HG03103 (cell line): Measurements from ENCODE around the gene IZUMO1R.
"Not testable (repeated sequence)": the region's sequence is repeated elsewhere in the genome, so short reads cannot be mapped to it uniquely, and the experiment has no call there.

Experiments used
- ATAC-seq: cut with Tn5 transposase; IDR thresholded peaks from one replicate; pipeline ENCODE4 v1.9.1; 2021; ENCODE audit warnings: low read depth; ENCODE audit not compliant: unreplicated experiment

IZUMO1R gene

DNA sequence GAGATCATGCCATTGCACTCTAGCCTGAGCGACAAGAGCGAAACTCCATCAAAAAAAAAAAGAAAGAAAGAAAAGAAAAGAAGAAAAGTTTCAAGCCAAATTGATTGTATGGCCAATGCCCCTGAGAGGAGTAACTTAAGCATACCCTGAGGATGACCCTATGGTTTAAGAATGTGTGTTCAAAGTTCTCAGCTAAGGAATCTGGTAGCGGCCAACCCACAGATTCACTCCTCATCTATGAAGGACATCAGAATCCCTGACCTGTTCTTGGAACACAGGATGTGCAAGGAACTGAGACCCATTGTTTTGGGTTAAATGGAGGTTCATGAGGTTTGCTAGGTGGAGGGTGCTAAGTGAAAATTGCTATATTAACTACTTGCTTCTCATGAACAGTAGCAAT is 18.1 kb downstream of the IZUMO1R start:
- no peak for ATAC-seq

GRCh38 chr11:94325681-94326080 is 21.3 kb downstream of the IZUMO1R start:
- peak; percentile 83 for ATAC-seq

DNA sequence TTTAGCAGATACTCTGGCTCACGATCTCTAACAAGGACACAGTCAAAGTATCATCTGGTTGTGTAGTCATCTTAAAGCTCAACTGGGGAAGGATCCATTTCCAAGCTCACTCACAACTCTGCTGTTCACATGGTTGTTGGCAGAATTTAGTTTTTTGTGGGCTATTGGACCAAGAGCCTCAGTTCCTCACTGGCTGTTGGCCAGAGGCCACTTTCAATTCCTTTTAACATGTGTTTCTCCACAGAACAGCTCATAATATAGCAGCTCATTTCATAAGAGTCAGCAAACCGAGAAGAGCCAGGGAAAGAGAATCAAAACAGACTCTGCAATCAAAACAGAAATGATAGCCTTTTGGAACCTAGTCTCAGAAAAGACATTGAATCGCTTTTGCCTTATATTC is 22.6 kb downstream of the IZUMO1R start:
- ATAC-seq: no peak

DNA sequence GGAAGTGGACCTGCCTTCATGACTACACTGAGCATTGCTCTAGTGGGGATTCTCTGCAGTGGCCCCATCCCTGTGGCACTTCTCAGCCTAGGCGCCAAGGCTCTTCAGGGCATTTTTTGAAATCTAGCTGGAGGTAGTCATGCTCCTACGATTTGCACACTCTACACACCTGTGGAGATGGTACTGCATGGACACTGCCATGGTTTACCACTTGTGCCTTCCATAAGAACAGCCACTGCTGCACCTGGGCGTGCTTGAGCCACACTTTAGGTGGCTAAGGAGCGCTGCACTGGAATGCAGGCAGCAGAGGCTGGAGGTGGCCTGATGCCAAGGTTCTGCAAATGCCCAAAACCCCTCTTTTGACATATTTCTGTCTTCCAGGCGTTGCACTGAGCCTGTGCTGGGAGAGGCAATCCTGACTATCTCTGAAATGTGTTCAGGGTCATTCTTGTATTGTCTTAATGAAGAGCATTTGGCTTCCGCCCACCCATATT is 24.3 kb downstream of the IZUMO1R start:
- no peak for ATAC-seq

- no peak for ATAC-seq
Observed at GRCh38 chr11:94329501-94329900, 25.1 kb downstream of the IZUMO1R start.

DNA sequence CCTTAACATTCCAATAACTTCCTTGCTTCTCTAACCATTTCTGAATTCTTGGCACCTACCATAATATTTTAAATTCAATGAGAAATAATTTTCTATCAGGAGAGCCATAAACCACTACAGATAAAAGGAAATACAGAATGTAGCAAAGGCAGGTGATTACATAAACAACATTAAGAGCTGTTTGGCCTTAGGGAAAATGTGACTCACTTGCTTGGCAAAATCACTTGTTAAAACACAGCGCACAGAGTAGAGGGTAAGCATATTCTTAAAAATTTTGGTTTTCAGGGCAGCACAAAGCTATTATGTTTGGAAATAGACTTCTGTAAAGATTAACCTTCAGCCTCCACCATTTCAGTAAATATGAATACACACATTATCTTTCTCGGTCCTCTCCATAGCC is 26.4 kb downstream of the IZUMO1R start:
- no peak for ATAC-seq

GRCh38 chr11:94332814-94333213 is 28.4 kb downstream of the IZUMO1R start:
- no peak for ATAC-seq

DNA sequence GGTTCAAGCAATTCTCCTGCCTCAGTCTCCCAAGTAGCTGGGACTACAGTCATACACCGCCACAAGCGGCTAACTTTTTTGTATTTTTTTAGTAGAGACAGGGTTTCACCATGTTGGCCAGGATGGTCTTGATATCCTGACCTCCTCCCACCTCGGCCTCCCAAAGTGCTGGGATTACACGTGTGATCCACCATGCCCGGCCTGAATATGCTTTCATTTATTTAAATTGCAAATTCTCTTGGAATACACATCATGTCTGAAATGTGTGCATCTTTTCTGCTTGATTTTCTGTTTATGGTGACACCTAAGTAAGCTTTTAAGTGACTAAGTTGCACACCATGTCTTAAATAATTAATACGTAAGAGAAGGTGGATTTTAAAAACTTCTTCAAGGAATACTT is 31.7 kb downstream of the IZUMO1R start:
- ATAC-seq: no peak

DNA sequence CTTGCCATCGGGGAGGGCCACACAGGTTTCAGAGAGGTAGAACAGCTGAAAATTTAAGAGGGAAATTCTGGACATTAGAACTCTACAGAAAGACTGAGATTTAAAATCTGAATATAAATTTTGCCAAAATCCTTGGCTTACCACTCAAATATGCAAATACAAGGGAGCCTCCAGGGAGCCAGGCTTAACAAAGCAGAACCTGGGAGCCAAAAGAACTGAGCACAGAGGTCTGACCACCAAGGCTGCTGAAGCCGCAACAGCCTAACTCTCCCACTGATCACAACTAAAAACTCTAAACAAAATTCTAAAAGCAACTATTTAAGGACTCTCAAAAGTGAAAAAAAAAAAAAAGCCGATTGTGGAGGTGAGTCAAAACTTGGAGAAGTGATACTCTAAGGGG is 34.3 kb downstream of the IZUMO1R start:
- no peak for ATAC-seq

DNA sequence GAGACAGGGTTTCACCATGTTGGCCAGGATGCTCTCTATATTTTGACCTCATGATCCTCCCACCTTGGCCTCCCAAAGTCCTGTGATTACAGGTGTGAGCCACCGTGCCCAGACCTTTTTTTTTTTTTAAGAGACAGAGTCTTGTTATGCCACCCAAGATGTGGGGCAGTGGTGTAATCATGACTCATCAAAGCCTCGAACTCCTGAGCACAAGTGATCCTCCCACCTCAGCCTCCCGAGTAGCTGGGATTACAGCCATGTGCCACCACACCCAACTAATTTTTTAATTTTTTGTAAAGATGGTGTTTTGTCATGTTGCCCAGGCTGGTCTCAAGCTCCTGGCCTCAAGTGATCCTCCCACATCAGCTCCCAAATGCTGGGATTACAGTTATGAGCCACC is 37.9 kb downstream of the IZUMO1R start:
- ATAC-seq: no peak

DNA sequence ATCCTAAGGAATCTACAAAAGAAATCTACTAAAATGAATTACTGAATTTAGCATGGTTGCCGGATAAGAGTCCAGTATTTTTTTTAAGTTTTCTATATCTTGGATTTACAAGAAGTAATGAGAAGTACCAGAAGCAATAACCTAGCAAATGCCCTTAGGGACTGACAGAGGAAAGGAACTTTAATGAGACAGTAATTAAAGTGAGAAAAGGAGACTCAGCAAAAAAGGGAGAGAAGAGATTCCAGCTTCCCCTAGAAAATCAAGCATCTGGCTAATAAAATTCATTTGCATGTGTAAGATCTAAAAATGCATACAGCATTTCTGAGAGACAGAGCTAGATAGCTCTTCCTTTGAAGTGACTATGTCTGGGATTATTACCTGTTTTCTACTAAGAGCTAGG is 39.1 kb downstream of the IZUMO1R start:
- no peak for ATAC-seq

- not testable (repeated sequence) for ATAC-seq
Observed at GRCh38 chr11:94346311-94346710, 41.9 kb downstream of the IZUMO1R start.

DNA sequence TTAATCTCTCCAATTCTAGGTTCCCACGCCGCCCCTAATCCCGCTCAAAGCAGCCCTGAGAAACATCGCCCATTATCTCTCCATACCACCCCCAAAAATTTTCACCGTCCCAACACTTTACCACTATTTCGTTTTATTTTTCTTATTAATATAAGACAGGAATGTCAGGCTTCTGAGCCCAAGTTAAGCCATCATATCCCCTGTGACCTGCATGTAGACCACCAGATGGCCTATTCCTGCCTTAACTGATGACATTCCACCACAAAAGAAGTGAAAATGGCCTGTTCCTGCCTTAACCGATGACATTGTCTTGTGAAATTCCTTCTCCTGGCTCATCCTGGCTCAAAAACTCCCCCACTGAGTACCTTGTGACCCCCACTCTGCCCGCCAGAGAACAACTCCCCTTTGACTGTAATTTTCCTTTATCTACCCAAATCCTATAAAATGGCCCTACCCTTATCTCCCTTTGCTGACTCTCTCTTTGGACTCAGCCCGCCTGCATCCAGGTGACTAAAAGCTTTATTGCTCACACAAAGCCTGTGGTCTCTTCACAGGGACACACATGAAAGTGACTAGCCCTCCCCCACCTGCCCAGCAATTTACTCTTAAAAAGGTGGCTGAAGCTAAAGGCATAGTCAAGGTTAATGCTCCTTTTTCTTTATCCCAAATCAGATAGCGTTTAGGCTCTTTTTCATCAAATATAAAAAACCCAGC is 46.6 kb downstream of the IZUMO1R start:
- ATAC-seq: not testable (repeated sequence)
